Renal cortex interstitium (tissue), 11 donors: ENCODE data around the gene ADPRM. TPM values are rescaled to one million over a fixed set of nuclear protein-coding genes. Genes with fewer than 3 reads are reported as not detected.
"Not testable (repeated sequence)": the region's sequence is repeated elsewhere in the genome, so short reads cannot be mapped to it uniquely, and the experiment has no call there.

Experiments
- DNase-seq, 11 donors: peaks; one replicate each; pipeline ENCODE4 v3.0.0-alpha.2; 2013; ENCODE audit warnings: low read depth in 9 of 11, low spot score in 4 of 11; ENCODE audit errors: extremely low read depth in 1 of 11
- polyA plus RNA-seq, 3 donors: library from polyadenylated mRNA; unstranded; fragments of 120-200 nt; gene quantifications; one replicate each; pipeline ENCODE4 v1.2.1, GENCODE V29; 2013; ENCODE audit not compliant: insufficient read length in 3 of 3

Gene ADPRM
- polyA plus RNA-seq, 3 donors, result 13.4 to 16.8 (median 15.9) TPM

DNA sequence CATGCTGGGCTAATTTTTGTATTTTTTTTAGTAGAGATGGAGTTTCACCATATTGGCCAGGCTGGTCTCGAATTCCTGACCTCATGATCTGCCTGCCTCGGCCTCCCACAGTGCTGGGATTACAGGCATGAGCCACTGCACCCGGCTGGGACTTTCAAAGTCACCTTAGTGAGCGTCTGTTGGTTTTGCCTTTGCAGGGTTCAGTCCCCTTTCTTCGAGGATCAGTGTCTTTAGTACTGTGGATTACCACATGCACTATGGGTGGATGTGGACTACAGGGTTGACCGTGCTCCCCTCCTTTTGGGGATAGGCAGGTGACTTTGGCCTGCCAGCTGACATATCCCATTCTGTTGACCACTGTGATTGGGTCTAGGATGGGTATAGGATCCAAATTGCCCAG, 34.7 kb downstream of the ADPRM start:
- DNase-seq, result not testable (repeated sequence)

DNA sequence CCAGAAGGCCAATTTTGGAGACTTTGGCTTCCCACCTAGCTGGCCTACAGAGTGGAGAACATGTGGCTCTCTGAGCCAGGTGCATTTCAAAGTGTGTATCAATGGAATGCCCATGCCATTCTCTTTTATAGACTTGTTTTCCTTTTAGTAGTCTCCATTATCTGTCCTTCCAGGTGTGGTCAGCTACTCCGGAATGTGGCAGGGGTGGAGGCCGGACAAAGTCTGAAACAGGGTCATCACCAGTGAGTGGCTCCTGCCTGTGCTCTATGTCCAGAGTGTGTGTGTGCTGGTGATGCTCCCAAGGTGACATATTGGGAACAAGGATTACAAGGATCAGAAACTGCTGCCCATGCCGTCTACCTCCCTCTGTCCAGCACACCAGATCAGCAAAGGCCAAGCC, 36.3 kb downstream of the ADPRM start:
- DNase-seq, result no peak

DNA sequence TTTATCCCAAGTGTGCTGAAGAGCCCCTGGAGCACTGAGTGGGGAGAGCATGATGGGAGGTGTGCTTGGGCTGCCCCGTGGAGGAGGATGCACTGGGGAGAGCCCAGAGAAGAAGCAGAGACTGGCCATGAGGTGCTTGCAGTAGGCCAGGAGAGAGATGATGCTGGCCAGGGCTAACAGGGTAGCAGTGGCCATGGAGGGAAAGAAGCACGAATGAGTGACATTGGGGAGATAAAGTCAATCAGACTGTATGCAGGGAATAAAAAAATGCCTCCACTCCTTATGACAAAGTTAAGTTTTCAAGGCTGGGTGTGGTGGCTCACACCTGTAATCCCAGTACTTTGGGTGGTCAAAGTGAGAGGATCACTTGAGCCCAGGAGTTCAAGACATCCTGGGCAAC, 37.9 kb downstream of the ADPRM start:
- DNase-seq, result no peak

DNA sequence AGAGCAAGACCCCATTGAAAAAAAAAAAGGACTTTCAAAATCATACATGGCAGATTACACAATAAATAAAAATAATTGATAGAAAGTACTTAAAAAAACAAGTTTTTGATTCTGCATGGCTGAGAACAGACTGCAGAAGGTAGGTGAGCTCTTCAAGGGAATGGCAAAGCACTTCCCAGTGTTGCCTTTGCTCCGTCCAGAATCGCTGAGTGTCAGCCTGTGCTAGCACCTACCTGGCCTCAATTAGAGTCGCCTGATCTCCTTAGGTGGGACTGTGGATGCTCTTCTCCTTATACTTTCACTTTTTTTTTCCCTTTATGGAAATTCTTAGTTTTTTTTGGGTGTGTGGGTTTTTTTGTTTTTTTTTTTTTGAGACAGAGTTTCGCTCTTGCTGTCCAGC, 38.4 kb downstream of the ADPRM start:
- DNase-seq, result no peak

DNA sequence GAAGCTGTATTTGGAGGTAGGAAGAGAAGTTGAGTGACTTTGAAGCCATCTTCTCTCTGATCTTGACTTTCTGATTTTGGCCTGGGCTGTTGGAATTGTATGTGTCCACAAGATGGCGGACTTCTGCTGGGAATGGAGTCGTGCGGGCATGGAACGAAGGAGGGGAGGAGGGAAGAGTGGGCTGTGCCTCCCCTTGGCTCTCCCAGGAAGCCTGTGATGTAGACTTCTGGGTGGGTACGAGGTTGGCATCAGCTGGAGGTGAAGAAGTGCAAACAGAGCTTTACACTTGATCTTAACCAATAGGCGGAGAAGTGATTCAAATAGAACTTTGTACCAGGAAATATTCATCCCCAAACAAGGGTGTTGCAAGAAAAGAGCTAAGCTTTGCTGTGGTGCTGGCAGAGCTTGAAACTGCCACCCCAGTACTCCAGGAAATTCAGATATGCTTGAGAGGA, 39.8 kb downstream of the ADPRM start:
- peak in 6 of 11 donors; percentile 40 to 55 (median 48) for DNase-seq

DNA sequence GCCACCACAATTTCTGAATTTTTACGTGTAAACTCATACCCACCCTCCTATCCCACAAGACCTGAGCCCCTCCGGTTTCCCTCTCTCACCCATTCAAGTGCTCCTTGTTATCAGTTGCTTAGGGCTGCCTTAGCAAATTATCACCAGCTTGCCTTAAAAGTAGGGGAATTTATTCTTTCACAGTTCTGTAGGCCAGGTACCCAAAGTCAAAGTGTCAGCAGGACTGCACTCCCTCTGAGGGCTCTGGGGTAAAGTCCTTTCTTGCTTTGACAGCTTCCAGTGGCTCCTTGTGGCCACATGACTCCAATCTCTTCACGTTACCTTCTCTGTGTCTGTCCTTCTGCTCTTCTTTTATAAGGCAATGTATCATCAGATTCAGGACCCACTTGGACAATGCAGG, 40.3 kb downstream of the ADPRM start:
- DNase-seq, result no peak

DNA sequence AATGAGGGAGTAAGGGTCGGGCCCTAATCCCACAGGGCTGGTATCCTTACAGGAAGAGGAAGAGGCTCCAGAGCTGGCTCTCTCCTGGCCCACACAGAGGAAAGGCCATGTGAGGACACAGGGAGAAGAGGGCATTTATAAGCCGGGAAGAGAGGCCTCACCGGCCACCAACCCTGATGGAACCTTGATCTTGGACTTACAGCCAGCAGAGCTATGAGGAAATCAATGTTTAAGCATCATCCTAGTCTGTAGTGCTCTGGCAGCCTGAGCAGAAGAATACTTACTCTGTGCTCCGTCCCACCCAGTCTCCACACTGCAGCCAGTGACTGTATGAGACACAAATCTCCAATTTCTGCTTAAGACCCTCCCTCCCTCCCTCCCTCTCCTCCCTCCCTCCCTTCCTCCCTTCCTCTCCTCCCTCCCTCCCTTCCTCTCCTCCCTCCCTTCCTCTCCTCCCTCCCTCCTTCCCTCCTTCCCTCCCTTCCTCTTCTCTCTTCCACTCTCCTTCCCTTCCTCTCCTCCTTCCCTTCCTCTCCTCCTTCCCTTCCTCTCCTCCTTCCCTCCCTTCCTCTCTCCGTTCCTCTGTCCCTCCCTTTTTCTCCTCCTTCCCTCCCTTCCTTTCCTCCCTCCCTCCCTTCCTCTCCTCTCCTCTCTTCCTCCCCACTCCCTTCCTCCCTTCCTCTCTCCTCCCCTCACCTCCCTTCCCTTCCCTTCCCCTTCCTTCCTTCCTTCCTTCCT, 41.3 kb downstream of the ADPRM start:
- no peak for DNase-seq

DNA sequence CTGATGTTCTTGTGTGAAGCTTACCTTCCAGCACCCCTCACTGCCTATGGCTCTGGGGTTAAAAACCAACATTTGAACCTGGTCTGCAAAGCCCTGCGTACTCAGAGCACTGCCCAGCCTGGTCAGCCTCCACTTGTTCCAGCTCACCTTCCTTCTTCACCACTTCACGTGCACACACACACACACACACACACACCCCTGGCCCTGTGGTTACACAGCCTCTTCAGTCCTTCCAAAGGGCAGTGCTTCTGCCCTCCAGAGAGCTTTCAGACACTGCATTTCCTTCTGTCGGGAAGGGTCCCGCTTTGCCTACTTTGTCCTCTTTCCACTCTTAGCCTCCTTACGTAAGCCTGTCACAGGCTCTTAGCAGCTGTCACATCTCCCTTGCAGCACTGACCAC, 42.0 kb downstream of the ADPRM start:
- DNase-seq, result no peak

DNA sequence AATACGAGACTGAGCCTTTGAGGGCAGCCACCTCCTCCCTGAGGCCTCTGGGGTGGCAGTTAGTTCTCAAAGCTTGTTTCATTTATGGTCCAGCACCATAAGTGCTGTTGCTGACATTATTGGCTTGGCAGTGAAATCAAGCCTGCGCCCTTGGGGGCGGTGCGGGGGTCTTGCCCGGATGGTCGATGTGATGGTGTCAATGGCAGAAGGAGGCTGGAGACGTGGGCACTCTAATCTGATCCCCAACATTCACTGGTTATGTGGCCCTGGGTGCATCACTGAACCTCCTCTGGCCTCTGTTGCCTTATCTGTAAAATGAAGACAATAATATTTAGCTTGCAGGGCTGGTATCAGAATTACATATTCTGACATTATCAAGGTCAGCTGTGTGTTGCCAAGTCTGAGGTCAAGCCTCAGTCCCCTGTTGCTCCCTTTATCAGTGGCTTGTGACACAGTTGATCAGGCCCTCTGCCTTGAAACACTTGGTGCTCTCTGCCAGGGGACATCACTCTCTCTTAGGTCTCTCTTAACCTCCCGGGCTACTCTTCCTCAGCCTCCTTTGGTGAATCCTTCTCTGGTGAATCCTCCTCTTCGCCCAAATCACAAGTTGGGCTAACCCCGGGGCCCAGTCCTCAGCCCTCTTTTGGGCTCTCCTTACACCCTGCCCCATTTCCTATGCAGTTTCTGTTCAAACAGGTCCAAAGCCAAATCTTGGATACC, 44.2 kb downstream of the ADPRM start:
- no peak for DNase-seq

DNA sequence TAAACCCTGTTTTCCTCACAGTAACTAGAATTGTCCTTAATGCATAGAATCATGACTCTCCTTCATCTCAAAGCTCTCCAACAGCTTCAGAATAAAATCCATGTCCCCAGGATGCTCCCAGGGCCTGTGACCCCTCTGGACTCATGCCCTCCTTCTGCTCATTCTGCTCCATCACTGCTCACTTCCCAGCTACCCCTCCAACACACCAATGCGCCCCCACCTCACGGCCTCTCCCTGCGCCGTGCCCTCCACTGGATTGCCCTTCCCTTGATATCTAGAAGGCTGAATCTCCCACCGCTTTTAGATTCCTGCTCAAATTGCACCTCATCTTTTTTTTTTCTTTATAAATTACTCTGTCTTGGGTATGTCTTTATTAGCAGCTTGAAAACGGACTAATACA, 45.0 kb downstream of the ADPRM start:
- DNase-seq, result no peak

DNA sequence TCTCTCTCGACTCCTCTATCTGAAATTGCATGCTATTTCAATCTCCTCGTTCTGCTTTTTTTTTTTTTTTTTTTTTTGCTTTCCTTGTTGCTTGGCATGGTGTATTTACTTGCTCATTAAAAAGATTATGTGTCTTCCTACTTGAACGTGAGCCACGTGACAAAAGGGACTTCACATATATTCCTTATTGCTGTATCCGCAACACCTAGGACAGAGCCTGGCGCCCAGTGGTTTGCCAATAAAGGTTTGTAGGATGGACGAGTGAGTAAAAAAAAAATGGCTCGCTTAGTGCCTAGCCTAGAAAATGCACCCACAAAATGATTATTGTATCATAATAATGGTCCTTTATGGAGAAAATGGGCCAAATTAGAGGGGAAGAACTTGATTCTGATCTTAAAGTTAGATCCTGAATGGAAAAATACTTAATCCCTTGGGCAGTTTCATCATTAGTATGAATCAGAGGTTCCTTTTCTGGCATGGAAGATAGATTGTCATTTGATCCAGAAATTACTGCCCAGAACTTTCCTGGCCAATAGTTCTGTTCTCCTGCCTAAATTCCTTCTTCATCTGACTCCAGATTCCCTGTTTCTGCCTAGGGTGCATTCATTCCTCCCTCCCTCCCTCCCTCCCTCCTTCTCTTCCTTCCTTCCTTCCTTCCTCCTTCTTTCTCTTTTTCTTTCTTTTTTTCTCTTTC, 46.1 kb downstream of the ADPRM start:
- DNase-seq, result no peak

DNA sequence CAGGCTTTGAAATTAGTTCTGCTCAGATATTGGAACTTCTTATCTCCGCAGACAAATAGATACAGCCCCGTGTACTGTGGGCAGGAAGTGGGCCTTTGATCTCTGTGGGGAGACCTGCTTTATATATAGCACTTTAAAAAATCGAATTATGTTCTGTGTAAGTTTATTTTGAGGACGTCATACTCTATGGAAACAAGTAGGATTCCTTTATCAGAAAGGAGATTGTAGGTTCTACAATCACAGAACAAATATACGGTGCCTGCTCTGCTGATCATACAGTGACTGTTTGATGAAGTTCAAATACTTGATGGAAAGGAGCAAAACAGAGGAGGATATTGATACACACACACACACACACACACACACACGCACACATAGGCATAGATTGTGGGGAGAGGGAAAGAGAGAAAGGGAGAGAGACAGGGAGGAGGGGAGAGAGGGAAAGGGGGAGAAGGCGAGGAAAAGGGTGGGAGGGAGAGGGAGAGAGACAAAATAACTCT, 47.2 kb downstream of the ADPRM start:
- DNase-seq, result no peak

DNA sequence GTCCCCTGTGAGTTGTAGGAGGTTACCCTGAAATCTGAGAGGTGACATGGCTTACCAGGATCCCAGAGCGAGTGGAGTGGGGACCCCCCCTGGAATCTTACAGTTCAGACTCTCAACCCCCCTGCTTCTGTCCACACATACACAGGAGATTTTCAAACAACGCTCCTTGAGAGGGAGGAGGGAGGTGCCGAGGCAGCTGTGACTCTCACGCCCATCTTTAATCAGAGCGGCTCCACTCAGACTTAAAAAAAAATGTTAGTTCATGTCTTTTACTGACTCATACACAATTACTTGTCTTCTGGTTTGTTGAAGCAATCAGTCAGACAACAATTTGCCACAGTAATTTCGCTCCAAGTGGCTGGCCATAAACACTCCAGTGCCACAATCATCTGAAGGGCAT, 47.8 kb downstream of the ADPRM start:
- DNase-seq, result no peak

DNA sequence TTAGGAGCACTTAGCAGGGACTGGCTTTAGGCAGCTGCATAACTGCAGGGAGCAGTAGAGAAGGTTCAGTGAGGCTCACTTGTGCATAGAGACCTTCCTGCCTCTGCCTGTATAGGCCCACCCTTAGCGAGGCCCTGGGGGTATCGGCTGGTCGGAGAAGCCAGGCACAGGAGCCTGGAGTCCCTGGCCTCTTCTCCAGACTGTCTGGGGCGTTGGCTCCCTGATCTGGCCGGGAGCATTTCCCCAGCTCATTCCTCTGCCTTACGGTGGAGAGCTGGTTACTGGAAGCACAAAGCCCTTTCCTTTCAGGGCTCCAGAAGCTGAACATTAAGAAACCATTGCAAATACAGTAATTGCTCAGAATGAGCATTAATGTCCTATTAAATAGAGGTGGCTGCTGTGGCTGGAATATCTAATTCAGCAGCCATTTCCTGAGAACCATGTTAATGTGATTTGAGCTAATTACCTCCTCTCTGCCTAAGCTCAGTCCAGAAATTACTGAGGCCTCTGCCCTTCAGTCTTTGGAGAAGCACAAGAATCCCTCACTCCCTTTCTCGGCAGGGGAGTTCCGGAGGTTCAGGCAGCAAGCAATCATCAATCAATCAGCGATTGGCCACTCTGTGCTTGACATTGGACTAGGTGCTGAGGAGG, 51.3 kb downstream of the ADPRM start:
- DNase-seq, result no peak

DNA sequence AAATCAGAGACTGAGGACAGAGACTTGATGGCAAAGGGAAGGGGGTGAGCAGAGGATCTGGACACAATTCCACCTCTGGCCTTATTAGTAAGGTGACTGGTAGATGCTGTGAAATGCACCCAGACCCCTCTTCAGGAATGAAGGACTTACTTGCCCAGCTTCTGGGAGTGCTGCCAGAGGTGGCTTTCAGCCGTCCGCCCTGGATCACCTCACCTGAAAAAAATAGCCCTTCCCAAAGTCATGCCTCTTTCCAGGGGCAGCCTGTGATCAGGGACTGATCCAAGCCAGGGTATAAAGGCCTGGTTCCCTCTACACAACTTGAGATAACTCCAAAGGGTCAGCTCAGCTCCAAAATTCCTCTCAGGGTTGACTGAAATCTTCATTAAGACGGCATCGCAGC, 52.8 kb downstream of the ADPRM start:
- no peak for DNase-seq

DNA sequence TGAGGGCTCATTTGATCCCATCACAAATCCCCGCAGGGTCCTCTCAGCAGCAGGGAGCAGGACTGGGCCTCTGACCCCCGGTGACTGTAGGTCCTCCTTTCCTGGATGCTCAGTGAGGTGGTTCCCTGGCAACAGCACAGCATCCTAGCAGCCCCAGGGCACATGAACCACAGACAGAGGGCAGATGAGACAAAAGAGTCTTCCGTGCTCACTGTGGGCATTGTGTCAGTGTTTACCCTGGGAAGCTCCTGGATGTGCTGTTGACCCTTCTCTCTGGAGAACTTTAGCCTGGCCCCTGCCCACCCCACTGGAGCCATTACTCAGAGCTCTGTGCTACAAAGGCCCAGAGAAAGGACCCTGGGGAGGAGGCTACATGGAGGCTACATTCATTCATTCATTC, 54.2 kb downstream of the ADPRM start:
- DNase-seq, result no peak

DNA sequence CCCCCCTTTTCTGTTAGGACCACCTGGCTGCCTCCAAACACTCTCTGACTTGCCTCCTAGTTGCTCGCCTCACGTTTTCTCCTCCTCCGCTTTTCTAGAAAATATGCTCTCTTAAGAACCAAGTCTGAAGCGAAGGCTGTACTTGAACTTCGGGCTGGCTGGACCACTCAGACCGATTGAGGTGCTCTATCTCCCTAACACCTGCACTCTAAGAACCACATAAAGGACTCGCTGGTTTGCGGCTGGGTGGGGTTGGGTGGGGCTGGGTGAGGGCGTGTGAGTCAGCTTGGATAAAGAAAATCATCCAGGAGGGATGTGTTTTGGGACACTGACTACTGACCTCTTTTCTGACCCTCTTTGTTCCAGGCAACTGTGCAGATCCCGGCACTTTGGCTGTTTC, 55.3 kb downstream of the ADPRM start:
- DNase-seq, result no peak

DNA sequence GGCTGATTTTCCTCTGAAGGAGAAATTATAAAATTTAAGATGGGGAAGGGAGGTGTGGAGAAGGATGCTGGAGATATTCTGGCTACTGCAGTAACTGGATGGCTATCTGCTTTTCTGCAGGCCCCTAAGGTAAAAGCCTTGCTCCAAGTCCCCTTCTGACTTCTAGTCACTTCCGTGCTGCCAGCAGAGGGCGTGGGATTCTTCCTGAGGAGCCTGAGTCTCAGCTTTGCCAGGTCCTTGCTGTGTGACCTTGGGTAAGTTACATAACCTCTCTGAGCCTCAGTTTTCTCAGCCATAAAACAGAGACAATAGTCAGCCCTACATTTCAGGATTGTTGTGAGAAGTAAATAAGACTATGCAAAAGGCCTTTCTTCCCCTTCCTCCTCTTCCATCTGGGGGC, 56.7 kb downstream of the ADPRM start:
- no peak for DNase-seq

DNA sequence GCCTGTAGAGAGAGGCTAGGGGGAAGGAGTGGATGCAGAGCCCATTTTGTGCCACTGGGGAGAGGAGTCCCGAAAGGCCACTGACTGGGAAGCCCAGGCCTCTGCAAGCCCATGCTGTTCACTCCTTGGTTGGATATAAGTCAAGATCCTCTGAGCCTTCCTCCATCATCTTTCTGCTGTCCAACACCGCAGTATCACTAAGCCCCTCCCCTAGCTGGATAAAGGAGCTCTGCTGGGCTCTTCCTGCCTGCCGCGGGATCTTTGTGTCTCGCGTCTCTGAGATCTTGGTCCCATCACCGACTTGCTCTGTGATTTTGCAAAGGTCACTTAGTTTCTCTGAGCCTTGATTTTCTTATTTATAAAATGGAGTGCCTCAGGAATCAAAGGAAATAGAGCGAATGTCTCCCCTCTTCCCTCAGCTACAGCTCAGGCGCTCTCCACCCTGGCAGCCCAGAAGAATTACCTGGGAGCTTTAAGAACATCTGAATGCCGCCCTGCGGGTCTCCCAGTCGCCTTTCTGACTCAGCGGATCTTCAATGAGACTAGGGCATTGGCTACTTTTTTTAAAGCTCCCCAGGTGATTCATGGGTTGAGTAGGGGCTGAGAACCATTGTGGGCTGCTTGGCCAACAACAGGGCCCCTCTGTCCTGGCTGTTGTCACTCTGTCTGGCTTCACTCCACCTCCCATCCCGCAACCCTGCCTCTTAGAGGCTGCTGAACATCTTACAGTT, 57.6 kb downstream of the ADPRM start:
- DNase-seq, result no peak
